GM18909 (cell line): ENCODE results near the gene ANKRD44.

Experiments used
- ATAC-seq: cut with Tn5 transposase; IDR thresholded peaks from one replicate; pipeline ENCODE4 v1.9.1; 2021; ENCODE audit warnings: mild to moderate bottlenecking; ENCODE audit not compliant: unreplicated experiment, poor library complexity

Gene ANKRD44

DNA sequence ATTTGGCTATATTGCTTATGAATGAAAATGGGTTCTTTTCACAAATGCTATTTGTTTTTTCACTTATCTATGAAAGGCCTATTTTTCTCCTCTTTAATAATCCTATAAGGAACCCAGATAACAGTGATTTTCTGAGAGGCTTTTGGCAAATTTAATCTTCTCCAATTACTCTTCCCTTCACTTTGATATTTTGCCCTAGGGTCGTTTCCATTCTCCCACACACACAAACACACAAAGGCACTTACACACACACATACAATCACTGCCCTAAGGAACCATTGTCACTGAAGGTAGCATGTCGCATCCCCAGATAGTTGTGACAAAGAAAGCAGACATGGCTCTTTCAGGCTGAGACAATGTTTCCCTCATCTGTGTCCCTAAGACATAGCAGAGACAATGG, 213.9 kb downstream of the ANKRD44 start:
- no peak for ATAC-seq

DNA sequence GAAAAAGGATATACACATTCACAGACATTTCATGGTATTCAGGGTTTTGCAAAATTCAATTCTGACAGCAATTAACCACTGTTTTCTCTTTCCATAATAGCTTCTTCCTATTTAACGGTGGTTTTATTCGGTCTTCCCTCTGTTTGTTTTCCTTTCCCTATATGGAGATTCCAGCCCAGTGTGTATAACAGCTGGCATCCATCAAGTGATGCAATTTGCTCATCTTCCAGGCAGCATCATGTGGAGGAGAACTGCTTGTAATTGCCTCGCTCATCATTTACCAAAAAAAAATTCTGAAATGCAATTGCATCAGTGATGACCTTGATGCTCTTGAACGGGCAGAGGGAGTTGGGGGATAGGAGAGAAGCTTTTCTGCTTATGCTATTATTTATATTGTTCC, 218.1 kb downstream of the ANKRD44 start:
- no peak for ATAC-seq

DNA sequence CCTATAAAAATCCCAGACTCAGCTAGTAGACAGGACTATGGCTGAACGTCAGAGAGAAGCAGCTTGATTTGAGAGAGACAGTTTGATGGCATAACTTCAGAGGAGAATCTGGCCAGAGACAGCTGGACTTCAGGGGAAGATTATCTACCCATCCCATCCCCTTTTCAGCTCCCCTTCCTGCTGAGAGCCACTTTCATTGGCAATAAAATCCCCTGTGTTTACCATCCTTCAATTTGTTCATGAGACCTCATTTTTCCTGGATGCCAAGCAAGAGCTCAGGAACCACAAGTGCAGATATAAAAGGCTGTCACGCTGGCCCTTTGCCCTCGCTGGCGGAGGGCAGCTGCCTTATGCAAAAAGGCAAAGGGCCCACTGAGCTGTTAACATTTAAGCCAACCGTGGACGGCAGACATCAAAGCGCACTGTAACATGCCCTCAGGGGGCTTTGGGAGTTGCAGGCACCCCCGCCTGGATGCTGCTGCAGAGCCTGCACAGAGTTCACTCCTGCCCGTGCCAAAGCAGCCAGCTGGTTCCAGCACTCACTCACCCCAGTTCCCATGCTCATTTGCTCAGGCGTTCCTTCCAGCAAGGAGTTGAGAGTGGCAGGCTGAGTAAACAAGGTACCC, 219.7 kb downstream of the ANKRD44 start:
- no peak for ATAC-seq

DNA sequence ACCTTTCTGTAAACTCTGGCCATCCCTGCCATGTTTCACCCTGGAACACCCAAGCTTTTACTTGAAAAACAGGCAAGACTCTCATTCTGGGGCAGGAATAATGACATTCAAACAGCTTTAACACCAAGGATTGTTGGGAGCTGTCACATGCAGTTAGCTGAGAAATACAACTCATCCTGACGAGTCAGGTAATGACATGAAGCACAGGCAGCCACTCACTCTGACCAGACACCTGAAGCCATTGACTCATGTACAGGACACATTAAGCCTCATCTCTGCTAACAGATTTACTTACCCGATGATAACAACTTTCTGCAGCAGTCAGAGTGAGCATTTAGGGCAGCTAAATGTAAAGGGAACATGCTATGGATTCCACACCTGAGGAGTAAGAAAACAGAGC, 220.9 kb downstream of the ANKRD44 start:
- no peak for ATAC-seq

DNA sequence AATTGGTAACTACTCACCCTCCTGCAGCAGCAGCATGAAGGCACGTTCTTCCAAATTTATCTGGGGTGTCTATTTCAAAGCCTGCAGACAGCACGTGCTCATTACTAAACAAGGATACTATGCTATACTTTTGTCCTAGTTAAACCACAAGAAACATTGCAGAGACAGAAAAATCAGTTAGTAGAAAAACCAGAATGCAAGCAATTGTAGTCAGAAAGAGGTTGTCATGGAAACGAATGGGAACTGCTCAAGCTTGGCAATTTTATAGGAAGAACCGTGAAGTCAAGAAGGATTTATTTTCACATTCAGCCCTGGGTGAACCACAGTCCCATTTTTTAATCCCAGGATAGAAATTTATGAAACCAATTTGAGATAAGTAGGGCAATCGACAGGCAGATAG, 221.9 kb downstream of the ANKRD44 start:
- ATAC-seq: no peak

DNA sequence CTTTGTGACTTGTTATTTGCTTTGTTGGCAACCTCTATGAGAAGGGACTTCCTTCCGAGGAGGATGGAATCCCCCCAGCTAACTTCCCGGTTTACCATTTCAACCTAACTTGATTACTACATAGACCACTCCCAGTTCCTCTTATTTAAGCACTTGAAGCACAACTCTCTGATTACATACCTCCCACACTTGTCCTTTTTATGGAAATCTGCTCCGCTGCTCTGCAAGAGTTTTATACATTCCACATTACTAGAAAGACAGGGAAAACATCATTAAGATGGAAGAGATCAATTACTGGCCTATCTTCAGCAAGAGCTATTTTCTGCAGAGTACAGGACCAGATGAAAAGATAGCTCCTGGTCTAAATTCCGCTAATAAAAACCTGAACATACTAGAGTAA, 224.1 kb downstream of the ANKRD44 start:
- ATAC-seq: no peak

- no peak for ATAC-seq
Measured at GRCh38 chr2:197085665-197086064, 224.9 kb downstream of the ANKRD44 start.

- no peak for ATAC-seq
Measured at GRCh38 chr2:197081294-197081693, 229.3 kb downstream of the ANKRD44 start.

- no peak for ATAC-seq
Measured at GRCh38 chr2:197080578-197081216, 229.9 kb downstream of the ANKRD44 start.

DNA sequence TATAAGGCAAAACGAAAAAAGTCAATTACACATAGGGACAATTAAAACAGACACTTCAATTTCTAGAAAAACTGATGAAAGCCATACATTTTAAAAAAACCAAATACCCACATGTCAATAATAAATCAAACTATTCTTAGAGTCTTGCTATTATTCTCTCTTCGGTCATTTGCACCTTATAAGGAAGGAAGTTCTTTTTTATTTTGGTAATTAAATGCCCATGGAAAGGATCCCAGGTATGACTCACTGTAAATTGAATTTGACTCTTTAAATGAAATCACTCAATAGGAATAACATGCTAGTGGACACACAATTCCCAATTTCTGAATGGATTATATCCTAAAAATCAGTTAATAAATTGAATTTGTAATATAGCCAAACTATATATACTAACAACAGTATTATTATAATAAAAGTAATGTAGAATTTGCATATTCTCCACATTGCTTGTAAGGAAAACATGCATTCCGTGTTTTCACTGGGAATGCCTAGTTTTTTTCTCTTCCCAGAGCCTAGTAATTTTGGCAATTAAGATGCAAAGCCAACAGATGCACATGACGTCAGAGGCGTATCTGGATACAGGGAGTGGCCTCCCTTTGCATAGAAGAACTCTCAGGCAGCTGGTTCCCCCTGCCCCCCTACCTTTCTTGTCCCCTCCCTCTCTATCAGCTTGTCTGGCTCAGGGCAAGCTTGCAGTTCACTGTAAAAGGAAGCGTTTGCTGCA, 230.6 kb downstream of the ANKRD44 start:
- no peak for ATAC-seq

GRCh38 chr2:197079414-197079813, 231.2 kb downstream of the ANKRD44 start:
- no peak for ATAC-seq

DNA sequence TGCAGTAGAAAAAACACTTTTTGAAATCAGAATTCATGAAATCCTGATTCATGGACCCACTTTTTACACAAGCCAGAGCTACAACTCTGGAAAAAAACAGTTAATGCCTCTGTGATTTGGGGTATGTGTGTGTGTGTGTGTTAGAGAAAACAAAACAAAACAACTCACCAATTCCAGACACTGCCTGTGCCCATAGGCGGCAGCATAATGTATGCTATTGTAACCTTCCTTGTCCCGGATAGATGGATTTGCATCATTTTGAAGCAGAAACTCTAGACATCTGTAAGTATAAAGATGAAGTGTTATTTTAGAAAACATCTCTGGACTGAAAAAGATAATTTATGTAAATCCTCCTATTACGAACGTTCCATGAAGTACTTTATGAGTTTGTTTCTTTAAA, 232.0 kb downstream of the ANKRD44 start:
- no peak for ATAC-seq

DNA sequence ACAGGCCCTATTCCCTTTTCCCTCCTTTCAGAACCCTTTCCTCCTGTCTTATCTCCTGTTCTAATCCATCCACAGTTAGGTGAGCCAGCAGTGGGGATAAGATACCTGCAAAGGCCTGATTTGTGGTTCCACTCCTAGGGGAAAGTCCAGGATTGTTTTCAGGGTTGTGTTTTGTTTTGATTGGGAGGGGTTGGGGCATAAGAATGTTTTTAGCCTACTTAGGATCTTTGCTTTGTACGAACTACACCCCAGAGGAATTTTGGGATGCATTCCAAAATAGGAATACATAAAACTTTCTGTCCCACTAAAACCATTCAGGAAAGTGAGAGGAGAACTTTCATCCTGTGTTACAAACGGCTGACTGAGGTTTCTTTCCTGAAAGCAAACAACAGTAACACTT, 233.2 kb downstream of the ANKRD44 start:
- no peak for ATAC-seq

- no peak for ATAC-seq
Measured at GRCh38 chr2:197076652-197077051, 233.9 kb downstream of the ANKRD44 start.

- ATAC-seq: no peak
Measured at GRCh38 chr2:197075754-197076337, 234.7 kb downstream of the ANKRD44 start.

- ATAC-seq: no peak
Measured at GRCh38 chr2:197075281-197075680, 235.3 kb downstream of the ANKRD44 start.

DNA sequence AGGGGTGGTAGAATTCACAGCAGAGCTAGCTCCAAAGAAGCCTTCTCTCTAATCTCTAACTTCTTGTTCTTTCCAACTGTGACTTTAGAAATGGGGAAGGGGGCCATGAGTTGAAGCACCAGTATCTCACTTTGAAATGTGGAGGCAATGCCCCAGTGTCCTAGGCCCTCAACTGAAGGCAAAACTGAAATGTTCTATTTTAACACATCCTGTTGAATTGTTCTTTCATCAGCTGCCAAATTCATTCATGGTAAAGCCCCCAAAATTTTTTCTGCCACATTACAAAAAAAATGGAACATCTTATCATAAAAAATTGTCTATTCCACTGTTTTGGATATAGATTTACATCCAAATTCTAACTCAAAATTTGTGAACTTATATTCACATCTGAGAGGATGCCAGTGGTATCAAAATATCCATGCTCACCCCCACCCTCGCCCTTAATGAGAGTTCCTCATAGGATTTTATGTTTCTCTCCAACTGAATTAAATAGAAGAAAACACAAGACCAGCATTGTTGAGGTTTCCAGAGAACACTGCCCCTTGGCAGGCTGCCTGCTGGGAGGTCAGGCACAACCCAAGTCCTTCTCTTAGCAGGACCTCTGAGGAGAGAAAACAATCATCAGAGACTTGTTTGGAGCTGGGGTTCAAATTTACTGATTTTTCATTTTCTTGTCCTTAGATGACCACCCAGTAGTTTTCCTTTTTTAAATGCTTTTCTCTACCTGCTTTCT, 236.7 kb downstream of the ANKRD44 start:
- no peak for ATAC-seq

DNA sequence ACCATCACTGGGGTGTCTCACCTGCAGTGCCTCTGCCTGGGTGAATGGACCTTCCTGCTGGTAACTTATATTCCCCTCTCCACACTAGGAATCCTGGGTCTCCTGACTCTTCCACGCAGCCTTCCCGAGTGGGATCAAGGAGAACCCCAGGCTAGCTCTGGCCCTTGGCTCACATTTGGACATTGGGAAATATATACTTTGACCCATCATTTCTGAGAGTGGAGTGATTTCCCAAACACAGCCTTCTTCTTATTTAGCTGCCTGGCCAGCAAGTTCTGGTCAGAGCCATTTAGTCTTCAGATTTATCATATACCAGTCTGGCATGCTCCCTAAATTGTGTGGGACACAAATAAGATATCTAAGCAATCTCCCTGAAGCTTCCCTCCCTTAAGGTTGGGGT, 237.3 kb downstream of the ANKRD44 start:
- ATAC-seq: no peak

- no peak for ATAC-seq
Measured at GRCh38 chr2:197072533-197072932, 238.0 kb downstream of the ANKRD44 start.

DNA sequence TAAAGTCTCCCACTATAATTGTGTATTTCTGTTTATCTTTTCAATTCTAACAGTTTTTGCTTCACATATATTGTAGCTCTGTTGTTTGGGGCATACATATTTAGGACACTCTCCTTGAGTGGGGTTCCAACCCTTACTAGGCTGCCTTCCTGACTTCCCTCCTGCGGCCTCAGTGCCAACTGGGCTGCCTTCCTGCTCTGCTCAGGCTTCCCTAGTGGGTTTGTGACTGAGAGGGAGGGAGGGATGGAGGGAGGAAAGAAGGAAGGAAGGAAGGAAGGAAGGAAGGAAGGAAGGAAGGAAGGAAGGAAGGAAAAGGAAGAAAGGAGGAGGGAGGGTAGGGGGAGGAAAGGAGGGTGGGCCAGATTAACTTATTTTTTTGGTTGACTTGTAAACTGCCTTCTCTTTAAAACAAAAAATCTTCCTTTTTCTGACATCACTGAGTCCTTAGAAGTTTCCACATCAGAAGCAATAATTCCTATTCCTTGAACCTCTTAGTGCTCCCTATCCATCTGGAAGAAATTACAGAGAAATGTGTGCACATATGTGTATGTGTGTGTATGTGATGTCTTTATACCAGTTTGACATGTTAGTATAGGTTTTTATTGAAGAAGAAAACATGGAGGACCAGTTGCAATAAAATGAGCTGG, 238.7 kb downstream of the ANKRD44 start:
- no peak for ATAC-seq
